HTERT RPE-1 (cell line): ENCODE data around the gene BNIP2.
"Not testable (repeated sequence)": the region's sequence is repeated elsewhere in the genome, so short reads cannot be mapped to it uniquely, and the experiment has no call there.

ENCODE experiments used
- in situ Hi-C: fragments of 300-500 bp; cut with MboI; formaldehyde crosslinking; loops from 4 replicates; pipeline ENCODE4 v1.14.3; 2020; ENCODE audit warnings: low sequenced_read_pairs

The BNIP2 gene

GRCh38 chr15:59688782-59689625 is at the start of gene BNIP2:
TSS of gene BNIP2 (minus strand) at chr15:59689320. CDS start at chr15:59682457, 6,863 bp downstream.
- in situ Hi-C loops, result no loop called here

GRCh38 chr15:59738676-59739075 is 49.6 kb upstream of the BNIP2 start:
- in situ Hi-C loops, result no loop called here

- in situ Hi-C loops, result no loop called here
Measured at GRCh38 chr15:59736181-59736580, 47.1 kb upstream of the BNIP2 start.

- in situ Hi-C loops, result no loop called here
Measured at GRCh38 chr15:59725151-59725486, 36.0 kb upstream of the BNIP2 start.

GRCh38 chr15:59723687-59724346 is 34.7 kb upstream of the BNIP2 start:
- in situ Hi-C loops, result no loop called here

GRCh38 chr15:59722476-59722875 is 33.4 kb upstream of the BNIP2 start:
- in situ Hi-C loops, result no loop called here

GRCh38 chr15:59722037-59722436 is 32.9 kb upstream of the BNIP2 start:
- in situ Hi-C loops, result no loop called here

GRCh38 chr15:59721411-59721810 is 32.3 kb upstream of the BNIP2 start:
- in situ Hi-C loops, result no loop called here

- in situ Hi-C loops, result no loop called here
Measured at GRCh38 chr15:59713177-59713576, 24.1 kb upstream of the BNIP2 start.

GRCh38 chr15:59711451-59712243 is 22.5 kb upstream of the BNIP2 start:
- in situ Hi-C loops, result no loop called here

- in situ Hi-C loops, result no loop called here
Measured at GRCh38 chr15:59707619-59708018, 18.5 kb upstream of the BNIP2 start.

- in situ Hi-C loops, result no loop called here
Measured at GRCh38 chr15:59703979-59704796, 15.1 kb upstream of the BNIP2 start.

GRCh38 chr15:59702351-59702750 is 13.2 kb upstream of the BNIP2 start:
- in situ Hi-C loops, result no loop called here

GRCh38 chr15:59701880-59702279 is 12.8 kb upstream of the BNIP2 start:
- in situ Hi-C loops, result no loop called here

GRCh38 chr15:59699810-59700431 is 10.8 kb upstream of the BNIP2 start:
- in situ Hi-C loops, result no loop called here

- in situ Hi-C loops, result not testable (repeated sequence)
Measured at GRCh38 chr15:59698065-59698464, 8.9 kb upstream of the BNIP2 start.

- in situ Hi-C loops, result no loop called here
Measured at GRCh38 chr15:59696332-59696731, 7.2 kb upstream of the BNIP2 start.

GRCh38 chr15:59694779-59695178 is 5.7 kb upstream of the BNIP2 start:
- in situ Hi-C loops, result no loop called here

- in situ Hi-C loops, result no loop called here
Measured at GRCh38 chr15:59691194-59691805, 2.2 kb upstream of the BNIP2 start.
